GM21737 (cell line): ENCODE measurements around the gene USP6NL.
A peak's percentile ranks its signal among the peaks of the same experiment; 100 is the strongest.

Experiments used
- ATAC-seq: cut with Tn5 transposase; IDR thresholded peaks from one replicate; pipeline ENCODE4 v1.9.1; 2021; ENCODE audit warnings: mild to moderate bottlenecking, moderate library complexity; ENCODE audit not compliant: unreplicated experiment

Gene USP6NL

GRCh38 chr10:11553773-11554381 is 57.6 kb downstream of the USP6NL start:
- ATAC-seq, result peak; percentile 79

GRCh38 chr10:11551916-11552602 is 59.4 kb downstream of the USP6NL start:
- no peak for ATAC-seq

GRCh38 chr10:11551104-11551503 is 60.3 kb downstream of the USP6NL start:
- no peak for ATAC-seq

GRCh38 chr10:11548768-11549099 is 62.7 kb downstream of the USP6NL start:
- no peak for ATAC-seq

DNA sequence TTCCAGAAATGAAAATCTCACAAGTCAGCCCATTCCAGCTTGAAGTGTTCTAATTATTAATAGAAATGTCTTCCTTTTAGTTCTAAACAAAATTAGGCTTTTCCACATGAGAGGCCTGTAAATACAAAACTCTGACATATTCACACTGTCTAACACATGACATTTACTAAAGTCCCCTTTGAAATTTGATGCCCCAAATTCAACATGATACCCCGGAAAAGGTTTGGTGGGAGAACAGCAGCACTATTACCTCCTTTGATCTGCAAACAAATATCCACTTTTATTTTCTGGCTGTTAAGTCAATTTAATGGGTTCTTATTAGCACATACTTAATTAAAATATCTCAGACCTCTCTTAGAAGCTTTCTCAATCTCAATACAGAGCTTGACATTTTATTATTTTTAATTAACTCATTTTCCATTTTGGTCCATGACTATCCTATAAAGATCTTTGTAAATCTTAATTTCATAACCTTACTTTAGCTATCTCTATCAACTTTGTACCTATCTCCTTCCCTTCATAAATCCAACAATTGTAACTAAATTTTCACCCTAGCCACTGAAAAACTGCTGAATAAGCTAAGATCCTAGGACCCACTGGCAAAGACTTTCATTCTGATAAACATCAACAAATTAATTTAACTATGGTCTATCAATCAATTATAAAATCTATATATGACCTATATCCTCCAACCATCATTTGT is 63.2 kb downstream of the USP6NL start:
- no peak for ATAC-seq

DNA sequence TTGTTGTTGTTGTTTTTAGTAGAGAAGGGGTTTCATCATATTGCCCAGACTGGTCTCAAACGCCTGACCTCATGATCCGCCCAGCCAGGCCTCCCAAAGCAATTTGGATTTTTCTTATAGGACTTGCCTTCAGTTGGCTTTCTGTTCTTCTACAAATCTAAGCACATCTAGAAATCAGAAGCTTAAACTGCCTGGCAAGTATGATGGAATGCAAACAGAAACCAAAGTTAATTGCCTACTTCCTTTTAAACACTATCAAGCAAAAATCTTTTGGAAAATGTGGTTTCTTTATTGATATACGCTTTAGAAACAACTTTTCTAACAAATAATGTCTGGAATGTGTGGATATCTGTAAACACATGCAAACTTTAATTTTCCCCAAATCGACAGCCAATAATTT is 64.9 kb downstream of the USP6NL start:
- ATAC-seq, result no peak

DNA sequence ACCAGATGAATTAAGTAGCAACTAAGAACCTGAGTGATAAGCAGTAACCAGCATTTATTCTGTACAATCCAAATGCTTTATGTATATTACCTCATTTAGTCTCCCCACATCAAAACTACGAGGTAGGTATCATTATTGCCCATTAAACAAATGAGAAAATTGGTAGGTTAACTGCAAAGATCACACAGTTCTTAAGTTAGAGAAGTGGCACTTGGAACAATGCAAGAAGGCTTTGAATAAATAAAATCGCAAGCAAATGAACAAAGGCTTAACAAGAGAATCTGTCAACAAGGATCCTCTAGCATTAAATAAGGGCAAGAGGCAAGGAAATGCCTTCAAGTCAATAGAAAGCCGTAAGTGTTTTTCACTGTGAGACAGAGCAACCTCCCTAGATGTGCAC is 70.2 kb downstream of the USP6NL start:
- no peak for ATAC-seq

GRCh38 chr10:11539191-11539868 is 72.1 kb downstream of the USP6NL start:
- no peak for ATAC-seq

GRCh38 chr10:11538834-11539190 is 72.6 kb downstream of the USP6NL start:
- no peak for ATAC-seq

DNA sequence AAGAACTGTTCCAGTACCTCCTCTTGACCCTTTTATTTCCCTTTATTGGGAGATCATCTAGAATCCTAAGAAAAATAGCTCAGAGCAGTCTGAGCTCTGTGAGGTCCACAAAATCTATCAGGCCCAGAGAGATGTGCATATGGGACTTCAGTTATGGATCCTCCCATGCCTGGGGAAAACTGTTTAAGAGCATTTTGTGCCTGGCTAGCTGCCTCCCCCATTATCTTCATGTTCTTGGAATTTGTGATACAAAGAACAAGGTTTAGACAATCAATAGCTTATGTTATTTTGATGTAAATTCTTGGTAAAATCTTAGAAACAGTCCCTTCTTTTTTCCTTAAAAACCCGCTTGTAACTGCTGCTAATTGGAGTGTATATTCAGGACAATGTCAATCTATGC is 75.2 kb downstream of the USP6NL start:
- no peak for ATAC-seq

- no peak for ATAC-seq
Observed at GRCh38 chr10:11535346-11535959, 76.0 kb downstream of the USP6NL start.

DNA sequence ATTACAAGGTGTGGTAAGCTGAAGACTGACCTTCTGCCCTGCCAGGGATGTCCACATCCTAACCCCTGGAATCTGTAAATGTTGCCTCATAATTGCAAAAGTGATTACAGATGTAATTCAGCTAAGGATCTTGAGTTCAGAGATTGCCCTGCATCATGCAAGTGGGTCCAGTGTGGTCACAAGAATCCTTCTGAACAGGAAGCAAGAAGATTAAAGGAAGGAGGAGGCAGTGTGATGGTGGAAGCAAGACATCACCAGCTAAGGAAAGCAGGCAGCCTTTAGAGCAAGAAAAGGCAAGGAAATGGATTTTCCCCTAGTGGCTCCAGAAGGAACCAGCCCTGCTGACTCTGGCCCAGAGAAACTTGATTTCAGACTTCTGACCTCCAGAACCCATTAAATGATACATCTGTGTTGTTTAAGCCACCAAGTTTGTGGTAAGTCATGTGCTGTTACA is 78.1 kb downstream of the USP6NL start:
- ATAC-seq, result no peak

DNA sequence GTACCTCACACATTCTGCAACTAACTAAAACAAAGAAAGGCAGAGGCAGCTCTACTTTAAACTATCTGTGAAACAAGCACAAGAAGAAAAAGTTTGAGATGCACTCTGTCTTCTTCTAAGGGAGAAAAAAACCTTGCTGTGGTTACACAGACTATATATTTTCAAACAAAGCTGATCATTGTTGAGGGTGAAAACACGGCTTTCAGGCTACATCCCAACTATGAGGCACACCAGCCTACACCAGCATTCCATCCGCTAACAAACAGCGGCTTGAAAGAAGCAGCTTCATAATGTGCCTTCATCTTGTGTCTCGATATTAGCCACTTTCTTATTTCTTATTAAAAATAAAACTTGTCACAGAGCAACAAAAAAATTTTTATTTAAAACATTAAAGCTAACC is 79.1 kb downstream of the USP6NL start:
- ATAC-seq, result no peak

DNA sequence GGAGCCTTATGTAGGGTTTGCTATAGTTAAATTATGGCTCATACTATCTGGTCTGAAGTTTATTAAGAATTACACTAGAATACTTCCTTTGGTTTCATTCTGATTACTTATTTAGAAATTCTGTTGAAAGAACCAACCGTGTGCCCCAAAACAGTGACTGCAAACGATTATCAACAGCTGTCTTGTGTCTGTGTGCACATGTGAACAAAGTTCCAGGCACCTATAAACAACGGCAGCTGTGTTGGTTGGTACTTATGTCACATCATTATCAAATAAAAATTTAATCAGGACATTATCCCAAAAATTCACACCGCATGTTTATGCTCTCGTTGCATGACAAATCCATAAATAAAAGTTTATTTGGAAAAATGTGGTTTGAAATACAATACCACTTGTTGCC is 80.6 kb downstream of the USP6NL start:
- ATAC-seq, result no peak

GRCh38 chr10:11529276-11529903 is 82.1 kb downstream of the USP6NL start:
- no peak for ATAC-seq

DNA sequence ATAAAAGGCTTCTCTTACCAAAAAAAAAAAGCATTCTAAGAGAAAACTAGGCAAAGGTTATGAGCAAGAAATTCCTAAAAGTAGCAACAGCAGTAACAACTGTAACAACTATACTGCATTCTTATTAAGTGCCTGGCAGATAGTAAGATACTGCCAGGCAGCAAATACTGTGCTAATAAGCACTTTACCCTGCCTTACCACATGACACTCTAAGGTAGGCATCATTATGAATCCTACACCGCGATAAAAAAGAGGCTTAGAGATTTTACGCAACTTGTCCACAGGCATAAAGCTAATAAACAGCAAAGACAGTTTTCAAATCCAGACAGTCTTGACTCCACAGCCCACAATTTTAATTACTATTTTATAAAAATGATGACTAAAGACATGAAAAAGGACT is 83.2 kb downstream of the USP6NL start:
- ATAC-seq, result no peak

DNA sequence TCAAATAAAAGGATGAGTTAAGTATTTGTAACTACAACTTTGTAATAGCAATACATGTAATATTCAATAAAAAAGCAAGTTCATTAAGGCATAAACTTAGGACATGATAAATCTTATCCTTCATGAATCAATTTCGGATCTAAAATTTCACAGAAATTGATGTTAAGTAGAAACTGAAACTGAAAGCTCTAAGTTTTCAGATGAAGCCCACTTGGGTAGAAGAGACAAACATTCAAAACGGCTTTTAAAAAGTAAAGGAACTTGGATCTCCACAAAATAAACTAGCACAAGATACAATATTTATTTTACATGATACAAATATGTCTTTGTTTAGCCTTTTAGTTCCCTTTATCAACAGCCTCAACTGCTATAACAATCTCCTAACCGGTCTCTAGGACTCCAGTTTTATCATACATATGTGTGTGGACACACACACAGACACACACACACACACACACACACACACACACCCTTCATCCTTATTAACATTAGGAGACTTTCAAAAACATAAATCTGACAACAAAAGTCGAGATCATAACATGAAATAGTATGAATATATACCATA is 83.7 kb downstream of the USP6NL start:
- ATAC-seq, result no peak

GRCh38 chr10:11527068-11527467 is 84.4 kb downstream of the USP6NL start:
- ATAC-seq, result no peak

DNA sequence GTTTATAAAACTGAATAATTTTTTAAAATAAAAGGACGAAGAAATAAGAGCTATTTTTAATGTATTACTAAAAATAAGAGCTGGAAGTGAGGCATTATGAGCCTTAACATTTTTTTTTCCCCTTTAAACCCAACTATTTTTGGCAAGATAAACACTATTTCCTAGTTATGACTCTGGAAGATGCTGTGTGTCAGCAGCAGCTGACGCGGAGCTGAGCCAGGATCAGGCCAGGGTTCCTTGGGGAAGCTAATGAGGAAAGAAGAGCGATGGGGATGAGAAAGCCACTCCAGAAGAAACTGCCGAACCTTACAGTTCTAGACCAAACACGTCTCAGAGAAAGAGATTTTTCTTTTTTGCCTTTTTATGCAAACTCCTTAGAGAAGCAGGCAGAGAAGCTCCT is 85.9 kb downstream of the USP6NL start:
- ATAC-seq, result no peak

DNA sequence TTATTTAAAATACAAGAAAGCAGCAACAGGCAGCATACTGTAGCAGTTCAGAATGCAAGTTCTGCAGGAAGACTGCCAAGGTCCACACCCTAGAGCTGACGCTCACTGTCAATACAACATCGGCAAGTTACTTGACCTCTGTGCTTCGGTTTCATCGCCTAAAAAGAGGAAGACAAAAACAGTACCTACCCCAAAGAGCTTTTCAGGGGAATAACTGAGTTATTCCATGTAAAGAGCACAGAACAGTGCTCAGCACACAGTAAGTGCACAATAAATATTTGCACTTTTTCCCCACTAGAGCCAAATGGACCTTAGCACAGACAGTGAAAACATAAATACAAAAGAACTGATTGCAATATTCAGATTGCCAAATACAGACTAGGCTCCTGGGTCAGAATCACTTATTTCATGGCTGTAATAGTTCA is 88.6 kb downstream of the USP6NL start:
- ATAC-seq, result no peak

DNA sequence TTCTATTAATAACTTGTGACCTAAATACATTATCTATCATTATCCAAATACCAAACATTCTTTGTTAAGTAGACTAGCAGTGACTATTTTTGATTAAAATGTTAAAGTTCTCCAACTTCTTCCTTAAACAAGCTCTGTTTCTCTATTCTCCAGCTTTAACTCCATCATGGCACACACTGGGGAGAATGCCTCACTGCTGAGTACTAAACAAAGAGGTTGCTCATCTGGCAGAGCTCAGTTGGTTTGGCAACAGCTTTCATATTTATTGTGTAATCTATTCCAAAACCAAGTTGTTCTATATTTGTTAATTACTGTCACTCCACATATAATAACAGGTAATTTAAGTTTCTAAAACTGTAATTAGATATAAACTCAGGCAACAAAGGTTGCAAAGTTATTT is 89.6 kb downstream of the USP6NL start:
- ATAC-seq, result no peak
